Astrocyte (in vitro differentiated cells and primary cell): ENCODE measurements around the gene MFNG. TPM values are rescaled to one million over a fixed set of nuclear protein-coding genes. Genes with fewer than 3 reads are reported as not detected.

ENCODE experiments used
- DNase-seq: peaks from one replicate; pipeline ENCODE4 v3.0.0-alpha.2; 2010; ENCODE audit warnings: low read depth
- FAIRE-seq: peaks from 2 replicates; lab custom pipeline; 2011; peaks lifted over from hg19 to GRCh38; lab: Jason Lieb, UNC
- H2AFZ ChIP-seq: 2 replicates; pipeline ENCODE4 v1.6.0; 2012; ENCODE audit warnings: low read depth, low read length, inconsistent platforms
- H3K27ac ChIP-seq: 2 replicates; pipeline ENCODE4 v1.5.1; 2011; ENCODE audit warnings: low read depth, low read length, inconsistent platforms
- H3K27me3 ChIP-seq: 2 replicates; pipeline ENCODE4 v1.6.0; 2011; ENCODE audit warnings: low read length, inconsistent platforms; ENCODE audit not compliant: insufficient read depth
- H3K36me3 ChIP-seq: 2 replicates; pipeline ENCODE4 v1.5.1; 2011; ENCODE audit warnings: low read length, inconsistent platforms; ENCODE audit not compliant: insufficient read depth
- H3K4me1 ChIP-seq: 2 replicates; pipeline ENCODE4 v1.5.1; 2011; ENCODE audit warnings: low read length, inconsistent platforms; ENCODE audit not compliant: insufficient read depth
- H3K4me2 ChIP-seq: 2 replicates; pipeline ENCODE4 v1.6.0; 2012; ENCODE audit warnings: low read length, inconsistent platforms
- H3K4me3 ChIP-seq: 2 replicates; pipeline ENCODE4 v1.5.1; 2011; ENCODE audit warnings: low read depth, mild to moderate bottlenecking, low read length, inconsistent platforms; ENCODE audit not compliant: insufficient read depth
- H3K79me2 ChIP-seq: 2 replicates; pipeline ENCODE4 v1.6.0; 2012; ENCODE audit warnings: mild to moderate bottlenecking, low read length, inconsistent platforms; ENCODE audit not compliant: insufficient read depth
- H3K9ac ChIP-seq: 2 replicates; pipeline ENCODE4 v1.6.0; 2012; ENCODE audit warnings: mild to moderate bottlenecking, low read length, inconsistent platforms
- H3K9me3 ChIP-seq: 2 replicates; pipeline ENCODE4 v1.5.1; 2012; ENCODE audit warnings: low read depth, mild to moderate bottlenecking, low read length, inconsistent platforms; ENCODE audit not compliant: insufficient read depth
- H4K20me1 ChIP-seq: 2 replicates; pipeline ENCODE4 v1.6.0; 2012; ENCODE audit warnings: low read length, inconsistent platforms; ENCODE audit not compliant: insufficient read depth
- H3K27ac Mint-ChIP-seq: one replicate; pipeline ENCODE4 v1.8.0; 2021; ENCODE audit warnings: mild to moderate bottlenecking, mixed read lengths; ENCODE audit not compliant: unreplicated experiment
- H3K27me3 Mint-ChIP-seq: one replicate; pipeline ENCODE4 v1.8.0; 2021; ENCODE audit warnings: low read depth, mixed read lengths; ENCODE audit not compliant: unreplicated experiment
- H3K36me3 Mint-ChIP-seq: one replicate; pipeline ENCODE4 v1.8.0; 2021; ENCODE audit warnings: low read depth, mixed read lengths; ENCODE audit not compliant: unreplicated experiment
- H3K4me1 Mint-ChIP-seq: one replicate; pipeline ENCODE4 v1.8.0; 2021; ENCODE audit warnings: low read depth, mixed read lengths; ENCODE audit not compliant: unreplicated experiment
- H3K4me3 Mint-ChIP-seq: one replicate; pipeline ENCODE4 v1.8.0; 2021; ENCODE audit warnings: mild to moderate bottlenecking, moderate library complexity, mixed read lengths; ENCODE audit not compliant: unreplicated experiment
- H3K9me3 Mint-ChIP-seq: one replicate; pipeline ENCODE4 v1.8.0; 2021; ENCODE audit warnings: mild to moderate bottlenecking, mixed read lengths; ENCODE audit not compliant: unreplicated experiment
- CTCF ChIP-seq: IDR thresholded peaks from 2 replicates; pipeline ENCODE4 v1.5.1; 2011; ENCODE audit warnings: low read depth, mild to moderate bottlenecking, inconsistent platforms, low read length, moderate library complexity; ENCODE audit not compliant: insufficient read depth
- EZH2 ChIP-seq: IDR thresholded peaks from 2 replicates; pipeline ENCODE4 v1.6.1; 2012; ENCODE audit warnings: mild to moderate bottlenecking, low read length, inconsistent platforms; ENCODE audit not compliant: insufficient read depth
- total RNA-seq: library from RNA; stranded (reverse); gene quantifications from 2 replicates; pipeline ENCODE4 v1.2.1, GENCODE V29; 2021

The MFNG gene
- total RNA-seq, 1 donor from 2014 or later: 1.4 TPM

- Histone ChIP-seq H3K27ac (no peak overlapping the region), H4K20me1 (no peaks in the 10 kb centered on the region), H3K9me3 (no peaks in the 10 kb centered on the region), H3K4me1 (peaks cover 22% of the 10 kb centered on the region), H3K36me3 (no peaks in the 10 kb centered on the region), H3K27me3 (no peaks in the 10 kb centered on the region), H3K4me2 (no peak overlapping the region), H3K9ac (no peak overlapping the region), H3K4me3 (no peak overlapping the region), H2AFZ (no peak overlapping the region), H3K79me2 (no peaks in the 10 kb centered on the region)
- TF ChIP-seq EZH2 (no peak), CTCF (no peak)
- H3K27ac Mint-ChIP-seq: no peak overlapping the region
- FAIRE-seq (no peak), DNase-seq (no peak)
- no peak overlapping the region for H3K4me3 Mint-ChIP-seq
- peaks cover 22% of the 10 kb centered on the region for H3K4me1 Mint-ChIP-seq
- peaks cover 15% of the 10 kb centered on the region for H3K27me3 Mint-ChIP-seq
- H3K36me3 Mint-ChIP-seq: no peaks in the 10 kb centered on the region
- H3K9me3 Mint-ChIP-seq: peaks cover 5% of the 10 kb centered on the region
These were observed 32.5 kb downstream of the MFNG start for GRCh38 chr22:37453696-37454095.

- no peak for FAIRE-seq
These were observed 35.0 kb downstream of the MFNG start for GRCh38 chr22:37451218-37451617.

More at GRCh38 chr22:37451218-37451617, 35.0 kb downstream of the MFNG start:
- Mint-ChIP-seq H3K27me3 (peaks cover 12% of the 10 kb centered on the region), H3K36me3 (no peaks in the 10 kb centered on the region), H3K9me3 (peaks cover 5% of the 10 kb centered on the region), H3K4me3 (no peak overlapping the region), H3K27ac (no peak overlapping the region), H3K4me1 (peaks cover 16% of the 10 kb centered on the region)
- DNase-seq: no peak
- H3K9me3 ChIP-seq: no peaks in the 10 kb centered on the region
- no peak overlapping the region for H3K9ac ChIP-seq
- H3K27me3 ChIP-seq: no peaks in the 10 kb centered on the region
- H3K79me2 ChIP-seq: no peaks in the 10 kb centered on the region
- TF ChIP-seq EZH2 (no peak), CTCF (no peak)
- peaks cover 22% of the 10 kb centered on the region for H3K4me1 ChIP-seq
- H2AFZ ChIP-seq: no peak overlapping the region
- H3K4me3 ChIP-seq: no peak overlapping the region
- no peak overlapping the region for H3K27ac ChIP-seq
- no peaks in the 10 kb centered on the region for H3K36me3 ChIP-seq
- H4K20me1 ChIP-seq: no peaks in the 10 kb centered on the region
- H3K4me2 ChIP-seq: no peak overlapping the region
